ENCODE measurements around the gene NOL8.

- peak in 1 of 4 experiments; percentile 18 for TF ChIP-seq CTCF (IDR thresholded peaks at IDR 0.05)
- no peak for TF ChIP-seq POLR2AphosphoS5 (IDR thresholded peaks at IDR 0.05)
These were observed 3.1 kb upstream of the NOL8 start for GRCh38 chr9:92328225-92328624.
